Measurements from ENCODE around the gene CBY3. TPM values are rescaled to one million over a fixed set of nuclear protein-coding genes. Genes with fewer than 3 reads are reported as not detected.
A peak's percentile ranks its signal among the peaks of the same experiment; 100 is the strongest.

CBY3 gene
- total and polyA plus RNA-seq, 2 of the 13 experiments (the other 11 are each of a cell fraction or from before 2014, with no cell fraction given), result not detected

- peak; percentile 53; the same call in 1 of the 2 replicates for TF ChIP-seq ZNF205 (CRISPR knock-in tag; IDR thresholded peaks at IDR 0.05)
- TF ChIP-seq ZNF260 (CRISPR knock-in tag; IDR thresholded peaks at IDR 0.05; ENCODE audit: borderline replicate concordance, low read depth), result no peak
- TF ChIP-seq ZNF510 (CRISPR knock-in tag; IDR thresholded peaks at IDR 0.05; ENCODE audit: low read depth), result peak; percentile 94
- TF ChIP-seq ZFP82 (CRISPR knock-in tag; IDR thresholded peaks at IDR 0.05; ENCODE audit: borderline replicate concordance), result peak; percentile 94; the same call in 1 of the 2 replicates
- TF ChIP-seq ZNF781 (CRISPR knock-in tag; IDR thresholded peaks at IDR 0.05; ENCODE audit: borderline replicate concordance, not compliant biosample characterization), result no peak
- peak; percentile 83; the same call in 1 of the 2 replicates for TF ChIP-seq CSRNP1 (CRISPR knock-in tag; IDR thresholded peaks at IDR 0.05)
- TF ChIP-seq ZNF350 (CRISPR knock-in tag; IDR thresholded peaks at IDR 0.05; ENCODE audit: borderline replicate concordance, low read depth), result peak; percentile 77; the same call in 1 of the 2 replicates
- TF ChIP-seq ZNF496 (CRISPR knock-in tag; IDR thresholded peaks at IDR 0.05; ENCODE audit: insufficient replicate concordance), result no peak
- peak; percentile 53; the same call in 1 of the 2 replicates for TF ChIP-seq PITX1 (CRISPR knock-in tag; IDR thresholded peaks at IDR 0.05)
- peak; percentile 17 for TF ChIP-seq ZBTB4 (CRISPR knock-in tag; IDR thresholded peaks at IDR 0.05; ENCODE audit: borderline replicate concordance)
- TF ChIP-seq SALL1 (CRISPR knock-in tag; IDR thresholded peaks at IDR 0.05), result peak; percentile 89
- peak; percentile 86; the same call in 1 of the 2 replicates for TF ChIP-seq ZZZ3 (CRISPR knock-in tag; IDR thresholded peaks at IDR 0.05; ENCODE audit: borderline replicate concordance)
- TF ChIP-seq ZNF230 (CRISPR knock-in tag; IDR thresholded peaks at IDR 0.05), result peak; percentile 97
- TF ChIP-seq IKZF5 (CRISPR knock-in tag; IDR thresholded peaks at IDR 0.05), result peak; percentile 79; the same call in 1 of the 2 replicates
- no peak for TF ChIP-seq ATAD3A (CRISPR knock-in tag; IDR thresholded peaks at IDR 0.05)
- peak; percentile 76; the same call in 1 of the 2 replicates for TF ChIP-seq ZNF609 (CRISPR knock-in tag; IDR thresholded peaks at IDR 0.05; ENCODE audit: borderline replicate concordance)
Measured at GRCh38 chr5:179678223-179679013, 2.4 kb downstream of the CBY3 start (continued).

Measured in HepG2 (cell line).